ENCODE results near the gene MAPK1IP1L.

The MAPK1IP1L gene

DNA sequence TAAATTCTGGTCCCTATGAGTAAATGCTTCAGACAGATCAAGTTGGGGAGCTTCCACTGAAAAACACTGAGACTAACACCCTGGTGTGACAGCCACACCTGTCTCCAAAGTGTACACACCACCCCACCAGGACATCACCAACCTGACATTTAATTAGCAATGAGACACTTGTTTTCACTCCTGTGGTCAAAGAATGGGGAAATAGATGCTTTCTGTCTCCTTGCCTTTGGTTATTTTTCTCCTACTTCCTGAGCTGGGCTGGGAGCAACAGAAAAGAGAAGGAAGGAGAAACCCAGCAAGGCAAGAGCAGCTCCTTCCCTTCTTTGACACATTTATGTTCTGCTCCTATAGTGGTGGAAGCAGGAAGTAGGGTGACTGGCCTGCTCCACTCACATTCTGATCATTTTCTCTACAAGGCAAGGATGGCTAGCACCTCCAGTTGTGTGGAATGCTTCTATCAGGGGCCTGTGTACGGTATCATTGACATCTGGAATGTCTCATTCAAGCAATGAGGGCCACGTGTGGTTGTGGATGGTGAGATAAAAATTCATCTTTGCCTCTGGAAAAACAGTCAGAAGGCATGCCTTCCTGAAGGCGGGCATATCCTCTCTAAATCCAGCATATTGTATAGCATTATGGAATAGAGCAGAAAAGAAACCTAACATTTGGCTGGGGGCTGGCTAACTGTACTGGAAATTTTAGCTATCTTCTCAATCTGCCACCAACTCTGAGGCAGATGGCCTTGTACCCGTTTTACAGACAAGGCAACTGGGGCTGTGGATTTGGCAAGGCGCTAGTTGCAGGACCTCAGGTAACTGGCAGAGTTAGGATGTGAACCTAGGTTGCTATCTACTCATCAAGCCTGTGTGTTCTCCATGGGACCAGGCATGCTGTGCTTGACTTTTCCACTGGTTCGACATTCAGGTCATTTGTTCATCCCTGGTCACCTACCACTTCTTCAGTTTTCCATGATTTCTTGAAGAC lies 52.8 kb downstream of the MAPK1IP1L start:
- Histone ChIP-seq H3K36me3 (replicated peaks; ENCODE audit: low read depth, low read length) (no peaks in the 10 kb centered on the region), H3K4me2 (ENCODE audit: low read length) (peak overlapping the region; percentile 77), H4K20me1 (ENCODE audit: insufficient read depth, low read length) (no peaks in the 10 kb centered on the region), H3K27ac (ENCODE audit: low read length) (0 out of 2 replicates have a peak overlapping the region, but pooled peaks have one; percentile 39), H3K9me3 (ENCODE audit: insufficient read depth, low read length) (no peaks in the 10 kb centered on the region), H2AFZ (ENCODE audit: low read depth, low read length) (0 out of 2 replicates have a peak overlapping the region, but pooled peaks have one; percentile 84), H3K79me2 (ENCODE audit: low read length) (no peaks in the 10 kb centered on the region), H3K4me3 (ENCODE audit: low read length) (no peak overlapping the region), H3K4me1 (ENCODE audit: low read length) (peaks cover 41% of the 10 kb centered on the region), H3K27me3 (ENCODE audit: low read depth, low read length) (no peaks in the 10 kb centered on the region), H3K9ac (ENCODE audit: low read length) (no peak overlapping the region)
- TF ChIP-seq, protein P1, sequence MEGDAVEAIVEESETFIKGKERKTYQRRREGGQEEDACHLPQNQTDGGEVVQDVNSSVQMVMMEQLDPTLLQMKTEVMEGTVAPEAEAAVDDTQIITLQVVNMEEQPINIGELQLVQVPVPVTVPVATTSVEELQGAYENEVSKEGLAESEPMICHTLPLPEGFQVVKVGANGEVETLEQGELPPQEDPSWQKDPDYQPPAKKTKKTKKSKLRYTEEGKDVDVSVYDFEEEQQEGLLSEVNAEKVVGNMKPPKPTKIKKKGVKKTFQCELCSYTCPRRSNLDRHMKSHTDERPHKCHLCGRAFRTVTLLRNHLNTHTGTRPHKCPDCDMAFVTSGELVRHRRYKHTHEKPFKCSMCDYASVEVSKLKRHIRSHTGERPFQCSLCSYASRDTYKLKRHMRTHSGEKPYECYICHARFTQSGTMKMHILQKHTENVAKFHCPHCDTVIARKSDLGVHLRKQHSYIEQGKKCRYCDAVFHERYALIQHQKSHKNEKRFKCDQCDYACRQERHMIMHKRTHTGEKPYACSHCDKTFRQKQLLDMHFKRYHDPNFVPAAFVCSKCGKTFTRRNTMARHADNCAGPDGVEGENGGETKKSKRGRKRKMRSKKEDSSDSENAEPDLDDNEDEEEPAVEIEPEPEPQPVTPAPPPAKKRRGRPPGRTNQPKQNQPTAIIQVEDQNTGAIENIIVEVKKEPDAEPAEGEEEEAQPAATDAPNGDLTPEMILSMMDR (IDR thresholded peaks at IDR 0.05; ENCODE audit: low read depth, low read length), result no peak
- TF ChIP-seq EZH2phosphoT487 (IDR thresholded peaks at IDR 0.05; ENCODE audit: low read depth), result no peak

DNA sequence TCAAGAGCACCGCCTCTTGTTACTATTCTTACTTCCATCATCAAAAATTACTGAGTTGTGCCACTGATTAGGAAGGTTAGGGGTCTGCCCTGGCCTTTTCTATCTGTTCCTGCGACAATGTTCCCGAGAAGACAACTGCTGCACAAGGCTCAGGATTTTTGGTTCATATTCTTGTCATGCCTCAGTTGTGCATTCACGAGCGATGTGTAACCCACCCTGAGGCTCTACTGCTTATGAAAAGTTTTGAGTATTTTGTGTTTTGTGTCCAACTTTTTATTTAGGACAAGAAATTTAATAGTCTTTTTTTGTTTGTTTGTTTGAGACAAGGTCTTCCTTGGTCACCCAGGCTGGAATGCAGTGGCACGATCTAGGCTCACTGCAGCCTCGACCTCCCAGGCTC lies 54.5 kb downstream of the MAPK1IP1L start:
- no peak for TF ChIP-seq EZH2phosphoT487 (IDR thresholded peaks at IDR 0.05; ENCODE audit: low read depth)
- TF ChIP-seq, protein P1 (IDR thresholded peaks at IDR 0.05; ENCODE audit: low read depth, low read length), result no peak
- Histone ChIP-seq H3K9ac (ENCODE audit: low read length) (no peak overlapping the region), H4K20me1 (ENCODE audit: insufficient read depth, low read length) (no peaks in the 10 kb centered on the region), H3K27ac (ENCODE audit: low read length) (no peak overlapping the region), H3K4me1 (ENCODE audit: low read length) (peaks cover 28% of the 10 kb centered on the region), H3K4me2 (ENCODE audit: low read length) (no peak overlapping the region), H2AFZ (ENCODE audit: low read depth, low read length) (no peak overlapping the region), H3K27me3 (ENCODE audit: low read depth, low read length) (no peaks in the 10 kb centered on the region), H3K4me3 (ENCODE audit: low read length) (no peak overlapping the region), H3K9me3 (ENCODE audit: insufficient read depth, low read length) (no peaks in the 10 kb centered on the region), H3K79me2 (ENCODE audit: low read length) (no peaks in the 10 kb centered on the region), H3K36me3 (replicated peaks; ENCODE audit: low read depth, low read length) (no peaks in the 10 kb centered on the region)

DNA sequence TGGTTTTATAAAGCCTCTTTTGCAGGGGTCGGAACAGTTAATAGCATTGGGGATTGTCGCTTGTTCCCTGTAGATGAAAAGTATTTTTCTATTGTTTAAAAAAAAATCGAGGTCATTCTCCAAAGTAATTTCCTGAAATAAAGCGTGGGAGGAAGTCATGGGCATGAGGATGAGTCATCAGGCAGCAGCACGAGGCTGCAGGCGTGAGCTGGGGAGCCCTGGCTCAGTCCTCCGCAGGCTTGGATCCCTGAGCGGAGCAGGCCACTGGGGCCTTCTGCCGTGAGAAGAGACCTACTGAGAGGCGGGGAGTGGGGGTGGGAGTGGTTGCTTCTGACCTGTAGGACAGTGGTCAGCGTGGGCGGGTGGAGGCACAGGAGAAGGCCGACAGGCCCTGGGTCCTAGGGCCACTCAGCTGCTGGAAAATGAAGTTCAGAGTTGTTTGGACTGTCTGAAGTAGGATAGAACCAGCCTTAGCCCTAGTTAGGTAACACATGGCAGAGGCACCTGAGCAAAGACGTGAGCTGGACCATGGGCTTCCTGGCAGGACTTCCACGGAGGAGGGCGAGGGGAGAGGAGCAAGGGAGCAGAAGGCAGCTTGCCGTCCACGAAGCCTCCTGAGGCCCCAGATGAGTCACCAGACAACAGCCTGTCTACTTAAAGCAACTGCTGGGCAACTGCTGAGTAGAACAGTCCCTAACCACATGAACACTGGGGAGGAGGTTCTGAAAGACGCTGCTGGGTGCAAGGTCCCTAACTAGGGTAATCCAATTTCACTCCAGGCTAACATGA lies 56.5 kb downstream of the MAPK1IP1L start:
- Histone ChIP-seq H3K9ac (ENCODE audit: low read length) (no peak overlapping the region), H2AFZ (ENCODE audit: low read depth, low read length) (0 out of 2 replicates have a peak overlapping the region, but pooled peaks have one; percentile 21), H3K4me3 (ENCODE audit: low read length) (no peak overlapping the region), H3K79me2 (ENCODE audit: low read length) (no peaks in the 10 kb centered on the region), H3K9me3 (ENCODE audit: insufficient read depth, low read length) (no peaks in the 10 kb centered on the region), H3K27ac (ENCODE audit: low read length) (no peak overlapping the region), H3K4me1 (ENCODE audit: low read length) (peaks cover 14% of the 10 kb centered on the region), H3K4me2 (ENCODE audit: low read length) (no peak overlapping the region), H3K36me3 (replicated peaks; ENCODE audit: low read depth, low read length) (no peaks in the 10 kb centered on the region), H3K27me3 (ENCODE audit: low read depth, low read length) (no peaks in the 10 kb centered on the region), H4K20me1 (ENCODE audit: insufficient read depth, low read length) (no peaks in the 10 kb centered on the region)
- TF ChIP-seq, protein P1 (IDR thresholded peaks at IDR 0.05; ENCODE audit: low read depth, low read length), result no peak
- TF ChIP-seq EZH2phosphoT487 (IDR thresholded peaks at IDR 0.05; ENCODE audit: low read depth), result no peak

DNA sequence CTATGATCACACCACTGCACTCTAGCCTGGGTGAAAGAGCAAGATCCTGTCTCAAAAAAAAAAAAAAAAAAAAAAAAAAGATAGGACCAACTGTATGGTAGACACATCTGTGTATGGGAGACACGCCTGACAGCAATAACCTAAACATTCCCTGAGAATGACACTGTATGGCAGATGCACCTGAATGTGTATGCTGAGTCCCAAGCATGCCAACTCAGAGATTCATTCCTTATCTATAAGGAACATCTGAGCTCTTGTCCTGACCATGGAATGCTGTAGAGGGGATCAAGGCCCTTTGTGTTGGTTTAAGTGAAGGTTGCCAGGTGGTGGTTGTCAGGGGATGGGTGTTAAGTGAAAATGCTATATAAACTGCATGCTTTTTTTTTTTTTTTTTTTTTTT lies 58.4 kb downstream of the MAPK1IP1L start:
- Histone ChIP-seq H3K36me3 (replicated peaks; ENCODE audit: low read depth, low read length) (no peaks in the 10 kb centered on the region), H2AFZ (ENCODE audit: low read depth, low read length) (no peak overlapping the region), H3K4me2 (ENCODE audit: low read length) (no peak overlapping the region), H3K9ac (ENCODE audit: low read length) (no peak overlapping the region), H3K27me3 (ENCODE audit: low read depth, low read length) (0 out of 2 replicates have a peak, but pooled peaks cover 2% of the 10 kb centered on the region), H3K27ac (ENCODE audit: low read length) (no peak overlapping the region), H3K4me1 (ENCODE audit: low read length) (no peaks in the 10 kb centered on the region), H3K79me2 (ENCODE audit: low read length) (no peaks in the 10 kb centered on the region), H3K4me3 (ENCODE audit: low read length) (no peak overlapping the region), H4K20me1 (ENCODE audit: insufficient read depth, low read length) (no peaks in the 10 kb centered on the region), H3K9me3 (ENCODE audit: insufficient read depth, low read length) (no peaks in the 10 kb centered on the region)
- TF ChIP-seq, protein P1 (IDR thresholded peaks at IDR 0.05; ENCODE audit: low read depth, low read length), result no peak
- no peak for TF ChIP-seq EZH2phosphoT487 (IDR thresholded peaks at IDR 0.05; ENCODE audit: low read depth)

Data from OCI-LY3 (cell line).